Astrocyte of the cerebellum (primary cell): ENCODE results near the gene SREBF1.

ENCODE experiments used
- DNase-seq: peaks from one replicate; pipeline ENCODE4 v3.0.0-alpha.2; 2011; ENCODE audit warnings: low read depth
- H3K4me3 ChIP-seq: 2 replicates; pipeline ENCODE4 v1.5.1; 2011; ENCODE audit warnings: mild to moderate bottlenecking, low read depth, low read length, moderate library complexity
- in situ Hi-C: cut with HindIII; loops from 2 replicates; pipeline ENCODE4 v1.10.0; 2017; ENCODE audit warnings: low sequenced_read_pairs
- TF ChIP-seq, protein P1 (sequence below): IDR thresholded peaks from 2 replicates; pipeline ENCODE4 v1.5.1; 2012; ENCODE audit warnings: low read length, low read depth, moderate library complexity, mild to moderate bottlenecking; ENCODE audit errors: missing control alignments

The SREBF1 gene

GRCh38 chr17:17820046-17820445 lies 16.7 kb downstream of the SREBF1 start:
- DNase-seq, result no peak
- H3K4me3 ChIP-seq, result peak overlapping the region; percentile 54
- in situ Hi-C loops, result no loop called here
- TF ChIP-seq, protein P1, sequence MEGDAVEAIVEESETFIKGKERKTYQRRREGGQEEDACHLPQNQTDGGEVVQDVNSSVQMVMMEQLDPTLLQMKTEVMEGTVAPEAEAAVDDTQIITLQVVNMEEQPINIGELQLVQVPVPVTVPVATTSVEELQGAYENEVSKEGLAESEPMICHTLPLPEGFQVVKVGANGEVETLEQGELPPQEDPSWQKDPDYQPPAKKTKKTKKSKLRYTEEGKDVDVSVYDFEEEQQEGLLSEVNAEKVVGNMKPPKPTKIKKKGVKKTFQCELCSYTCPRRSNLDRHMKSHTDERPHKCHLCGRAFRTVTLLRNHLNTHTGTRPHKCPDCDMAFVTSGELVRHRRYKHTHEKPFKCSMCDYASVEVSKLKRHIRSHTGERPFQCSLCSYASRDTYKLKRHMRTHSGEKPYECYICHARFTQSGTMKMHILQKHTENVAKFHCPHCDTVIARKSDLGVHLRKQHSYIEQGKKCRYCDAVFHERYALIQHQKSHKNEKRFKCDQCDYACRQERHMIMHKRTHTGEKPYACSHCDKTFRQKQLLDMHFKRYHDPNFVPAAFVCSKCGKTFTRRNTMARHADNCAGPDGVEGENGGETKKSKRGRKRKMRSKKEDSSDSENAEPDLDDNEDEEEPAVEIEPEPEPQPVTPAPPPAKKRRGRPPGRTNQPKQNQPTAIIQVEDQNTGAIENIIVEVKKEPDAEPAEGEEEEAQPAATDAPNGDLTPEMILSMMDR, result no peak

GRCh38 chr17:17819561-17819995 lies 17.2 kb downstream of the SREBF1 start:
- TF ChIP-seq, protein P1, result no peak
- H3K4me3 ChIP-seq, result peak overlapping the region; percentile 54
- DNase-seq, result peak; percentile 86
- in situ Hi-C loops, result no loop called here

GRCh38 chr17:17819111-17819510 lies 17.7 kb downstream of the SREBF1 start:
- DNase-seq, result no peak
- H3K4me3 ChIP-seq, result no peak overlapping the region
- in situ Hi-C loops, result no loop called here
- TF ChIP-seq, protein P1, result no peak

DNA sequence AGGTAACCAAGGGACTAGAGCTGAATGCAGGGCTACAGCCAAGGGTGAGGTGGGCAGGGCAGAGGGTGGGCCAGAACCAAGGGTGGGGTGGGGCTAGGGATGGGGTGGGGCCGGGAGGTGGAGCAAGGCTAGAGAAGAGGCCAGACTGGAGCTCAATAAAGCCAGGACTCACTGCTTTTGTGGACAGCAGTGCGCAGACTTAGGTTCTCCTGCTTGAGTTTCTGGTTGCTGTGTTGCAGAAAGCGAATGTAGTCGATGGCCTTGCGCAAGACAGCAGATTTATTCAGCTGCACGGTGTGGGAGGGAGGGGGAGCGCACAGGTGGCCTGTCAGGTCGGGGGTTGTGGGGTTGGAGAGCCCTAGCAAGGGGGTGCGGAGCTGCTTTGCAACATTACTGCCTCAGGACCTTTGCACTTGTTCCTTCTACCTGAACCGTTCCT lies 18.7 kb downstream of the SREBF1 start:
- in situ Hi-C loops, result no loop called here
- H3K4me3 ChIP-seq, result no peak overlapping the region
- no peak for DNase-seq

DNA sequence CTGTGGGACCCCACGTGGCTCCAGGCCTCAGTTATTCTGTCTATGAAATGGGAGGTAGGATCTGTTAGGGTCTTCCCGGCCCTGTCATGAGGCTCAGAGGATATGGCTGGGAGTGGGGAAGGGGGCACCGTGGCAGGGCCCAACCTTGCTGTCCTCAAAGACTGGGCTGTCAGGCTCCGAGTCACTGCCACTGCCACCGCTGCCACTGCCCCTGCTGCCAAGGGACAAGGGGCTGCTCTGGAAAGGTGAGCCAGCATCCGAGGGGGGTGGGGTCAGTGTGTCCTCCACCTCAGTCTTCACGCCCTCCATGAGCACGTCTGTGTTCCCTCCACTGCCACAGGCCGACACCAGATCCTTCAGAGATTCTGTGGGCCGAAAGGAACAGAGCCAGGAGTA lies 19.2 kb downstream of the SREBF1 start:
- H3K4me3 ChIP-seq, result no peak overlapping the region
- TF ChIP-seq, protein P1, result no peak
- in situ Hi-C loops, result no loop called here
- DNase-seq, result no peak

More for the DNA sequence above, 18.7 kb downstream of the SREBF1 start:
- TF ChIP-seq, protein P1, result no peak

GRCh38 chr17:17816831-17817551 lies 19.8 kb downstream of the SREBF1 start:
- in situ Hi-C loops, result no loop called here
- DNase-seq, result no peak
- no peak overlapping the region for H3K4me3 ChIP-seq
- TF ChIP-seq, protein P1, result no peak
